Osteocyte (in vitro differentiated cells): ENCODE data around the gene CACNG4. TPM values are rescaled to one million over a fixed set of nuclear protein-coding genes. Genes with fewer than 3 reads are reported as not detected.

Experiments
- DNase-seq: peaks from one replicate; pipeline ENCODE4 v3.0.0; 2021; ENCODE audit warnings: mixed read lengths; ENCODE audit not compliant: unreplicated experiment; ENCODE audit errors: extremely low spot score
- H3K27ac Mint-ChIP-seq: one replicate; pipeline ENCODE4 v1.8.0; 2021; ENCODE audit warnings: mild to moderate bottlenecking, mixed read lengths; ENCODE audit not compliant: unreplicated experiment
- H3K27me3 Mint-ChIP-seq: one replicate; pipeline ENCODE4 v1.8.0; 2021; ENCODE audit warnings: mixed read lengths; ENCODE audit not compliant: unreplicated experiment
- H3K36me3 Mint-ChIP-seq: one replicate; pipeline ENCODE4 v1.8.0; 2021; ENCODE audit warnings: mixed read lengths; ENCODE audit not compliant: unreplicated experiment
- H3K4me1 Mint-ChIP-seq: one replicate; pipeline ENCODE4 v1.8.0; 2021; ENCODE audit warnings: mixed read lengths; ENCODE audit not compliant: unreplicated experiment
- H3K4me3 Mint-ChIP-seq: one replicate; pipeline ENCODE4 v1.8.0; 2021; ENCODE audit warnings: mild to moderate bottlenecking, moderate library complexity, mixed read lengths; ENCODE audit not compliant: unreplicated experiment
- H3K9me3 Mint-ChIP-seq: one replicate; pipeline ENCODE4 v1.8.0; 2021; ENCODE audit warnings: mixed read lengths; ENCODE audit not compliant: unreplicated experiment
- total RNA-seq: library from RNA; stranded (reverse); gene quantifications from 2 replicates; pipeline ENCODE4 v1.2.1, GENCODE V29; 2021
- TF ChIP-seq, protein P1 (sequence below): fragments of 200-600 bp; sonication (generic); IDR thresholded peaks from 2 replicates; pipeline ENCODE4 v1.5.0; 2021; ENCODE audit warnings: antibody characterized with exemption, mild to moderate bottlenecking, moderate library complexity

CACNG4 gene
- total RNA-seq, 1 donor from 2014 or later: 5.6 TPM

DNA sequence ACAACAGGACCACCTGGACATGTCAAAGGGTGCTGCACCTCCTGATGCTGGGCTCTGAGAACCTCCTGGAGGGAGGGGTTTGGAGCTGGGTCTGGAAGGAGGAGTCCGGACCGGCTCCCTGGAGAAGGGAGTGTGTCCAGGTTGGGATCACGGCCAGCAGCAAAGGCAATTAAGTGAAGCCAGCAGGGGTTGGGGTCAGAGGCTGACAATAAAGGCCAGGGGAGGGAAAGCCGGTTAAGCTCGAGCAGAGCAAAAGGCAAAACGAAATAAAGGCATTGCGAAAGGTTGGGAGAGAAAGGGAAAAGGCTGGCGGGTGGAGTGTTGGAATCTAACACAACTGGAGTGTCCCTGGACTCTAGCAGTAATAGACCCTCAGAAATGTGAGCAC is 992 bp upstream of the CACNG4 start:
- H3K27me3 Mint-ChIP-seq: peaks cover 21% of the 10 kb centered on the region
- H3K9me3 Mint-ChIP-seq: no peaks in the 10 kb centered on the region
- TF ChIP-seq, protein P1, sequence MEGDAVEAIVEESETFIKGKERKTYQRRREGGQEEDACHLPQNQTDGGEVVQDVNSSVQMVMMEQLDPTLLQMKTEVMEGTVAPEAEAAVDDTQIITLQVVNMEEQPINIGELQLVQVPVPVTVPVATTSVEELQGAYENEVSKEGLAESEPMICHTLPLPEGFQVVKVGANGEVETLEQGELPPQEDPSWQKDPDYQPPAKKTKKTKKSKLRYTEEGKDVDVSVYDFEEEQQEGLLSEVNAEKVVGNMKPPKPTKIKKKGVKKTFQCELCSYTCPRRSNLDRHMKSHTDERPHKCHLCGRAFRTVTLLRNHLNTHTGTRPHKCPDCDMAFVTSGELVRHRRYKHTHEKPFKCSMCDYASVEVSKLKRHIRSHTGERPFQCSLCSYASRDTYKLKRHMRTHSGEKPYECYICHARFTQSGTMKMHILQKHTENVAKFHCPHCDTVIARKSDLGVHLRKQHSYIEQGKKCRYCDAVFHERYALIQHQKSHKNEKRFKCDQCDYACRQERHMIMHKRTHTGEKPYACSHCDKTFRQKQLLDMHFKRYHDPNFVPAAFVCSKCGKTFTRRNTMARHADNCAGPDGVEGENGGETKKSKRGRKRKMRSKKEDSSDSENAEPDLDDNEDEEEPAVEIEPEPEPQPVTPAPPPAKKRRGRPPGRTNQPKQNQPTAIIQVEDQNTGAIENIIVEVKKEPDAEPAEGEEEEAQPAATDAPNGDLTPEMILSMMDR: no peak
- H3K36me3 Mint-ChIP-seq: no peaks in the 10 kb centered on the region
- H3K4me1 Mint-ChIP-seq: peaks cover 8% of the 10 kb centered on the region
- no peak overlapping the region for H3K27ac Mint-ChIP-seq
- DNase-seq: no peak
- H3K4me3 Mint-ChIP-seq: peak overlapping the region; percentile 73

DNA sequence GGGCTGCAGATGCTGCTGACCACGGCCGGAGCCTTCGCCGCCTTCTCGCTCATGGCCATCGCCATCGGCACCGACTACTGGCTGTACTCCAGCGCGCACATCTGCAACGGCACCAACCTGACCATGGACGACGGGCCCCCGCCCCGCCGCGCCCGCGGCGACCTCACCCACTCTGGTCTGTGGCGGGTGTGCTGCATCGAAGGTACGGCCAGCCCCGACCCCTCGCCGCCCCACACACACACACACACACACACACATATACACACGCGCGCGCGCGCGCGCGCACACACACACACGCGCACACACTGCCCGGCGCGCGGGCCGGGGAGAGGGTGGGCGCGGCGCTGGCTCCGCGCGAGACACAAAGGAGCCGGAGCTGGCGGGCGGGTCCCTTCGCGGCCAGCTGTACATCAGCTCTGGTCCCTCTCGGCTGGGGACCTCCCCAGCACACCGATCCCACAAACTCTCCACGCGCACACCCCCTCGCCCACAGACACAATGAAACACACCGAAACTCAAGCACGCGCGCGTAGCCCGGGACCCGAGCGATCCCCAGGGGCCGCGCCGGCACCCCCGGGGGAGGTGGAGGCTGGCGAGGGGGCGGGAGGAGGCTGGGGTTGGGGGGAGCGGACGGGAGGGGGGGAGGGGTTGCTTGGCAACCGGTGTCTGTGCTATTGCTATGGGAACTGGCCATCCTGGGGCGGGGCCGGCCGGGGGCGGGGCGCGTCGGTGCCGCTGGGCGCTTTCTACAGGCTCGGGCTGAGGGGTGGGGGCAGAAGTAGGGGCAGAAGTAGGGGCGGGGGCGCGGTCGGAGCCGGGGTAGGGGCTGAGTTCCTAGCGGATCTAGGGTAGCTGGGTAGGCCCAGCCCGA is 658 bp downstream of the CACNG4 start:
- Mint-ChIP-seq H3K27me3 (peaks cover 21% of the 10 kb centered on the region), H3K36me3 (no peaks in the 10 kb centered on the region), H3K4me1 (peaks cover 8% of the 10 kb centered on the region), H3K27ac (no peak overlapping the region), H3K4me3 (peak overlapping the region; percentile 76), H3K9me3 (no peaks in the 10 kb centered on the region)
- DNase-seq: no peak
- TF ChIP-seq, protein P1: no peak

DNA sequence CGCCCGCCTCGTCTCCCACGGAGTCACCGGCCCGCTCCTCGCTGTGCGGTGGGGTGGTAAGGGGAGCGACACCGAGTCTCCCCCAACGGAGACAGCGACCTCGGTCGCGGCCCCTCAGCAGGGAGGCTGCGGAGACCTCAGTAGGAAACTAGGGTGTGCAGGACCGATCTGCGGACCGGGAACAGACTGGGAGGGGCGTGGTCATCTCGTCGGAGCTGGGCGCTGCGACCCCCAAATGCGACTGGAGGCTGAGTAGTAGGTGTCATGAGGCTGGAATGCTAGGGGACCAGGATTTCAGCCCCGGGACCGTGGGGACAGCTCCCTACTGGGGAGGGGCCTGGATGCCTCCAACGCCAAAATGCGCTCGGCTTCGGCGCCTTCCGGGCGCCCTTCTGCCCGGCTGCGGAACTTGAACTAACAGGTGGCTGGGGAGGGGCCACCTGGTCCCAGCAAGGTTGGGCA is 1.3 kb downstream of the CACNG4 start:
- Mint-ChIP-seq H3K27ac (no peak overlapping the region), H3K9me3 (no peaks in the 10 kb centered on the region), H3K4me1 (peaks cover 8% of the 10 kb centered on the region), H3K36me3 (no peaks in the 10 kb centered on the region), H3K27me3 (peaks cover 21% of the 10 kb centered on the region), H3K4me3 (peak overlapping the region; percentile 70)
- TF ChIP-seq, protein P1: no peak
- DNase-seq: no peak

DNA sequence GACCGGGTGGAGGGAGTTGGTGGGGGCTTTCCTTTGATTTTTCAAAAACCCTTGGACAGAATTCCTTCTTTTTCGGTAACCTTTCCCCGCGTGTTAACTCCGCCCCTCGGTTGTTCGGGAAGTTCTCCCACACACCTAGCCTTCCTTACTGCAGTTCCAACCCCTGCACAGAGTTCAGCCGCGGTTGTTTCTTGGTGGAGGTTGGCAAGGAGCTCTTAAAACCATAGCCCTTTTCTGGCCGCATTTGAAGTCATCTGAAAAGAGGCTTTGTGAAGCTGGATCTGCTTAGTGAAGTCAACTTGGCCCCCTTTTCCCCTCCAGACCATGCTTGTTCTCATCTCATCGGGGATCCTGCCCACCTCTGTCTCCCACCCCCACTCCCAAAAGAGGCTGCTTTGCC is 1.8 kb downstream of the CACNG4 start:
- peak overlapping the region; percentile 70 for H3K4me3 Mint-ChIP-seq
- peaks cover 21% of the 10 kb centered on the region for H3K27me3 Mint-ChIP-seq

More for the DNA sequence above, 1.8 kb downstream of the CACNG4 start:
- Mint-ChIP-seq H3K9me3 (no peaks in the 10 kb centered on the region), H3K4me1 (peaks cover 8% of the 10 kb centered on the region), H3K36me3 (no peaks in the 10 kb centered on the region), H3K27ac (no peak overlapping the region)
- no peak for DNase-seq
- TF ChIP-seq, protein P1: no peak
